GM12872 (cell line): ENCODE results near the gene USP30.

Experiments used
- CTCF ChIP-seq: IDR thresholded peaks from 3 replicates; pipeline ENCODE4 v1.5.1; 2011; ENCODE audit warnings: low read depth, mild to moderate bottlenecking, low read length, moderate library complexity; ENCODE audit not compliant: insufficient read depth

USP30 gene

GRCh38 chr12:109102491-109102890, 50.1 kb downstream of the USP30 start:
- TF ChIP-seq CTCF: no peak

DNA sequence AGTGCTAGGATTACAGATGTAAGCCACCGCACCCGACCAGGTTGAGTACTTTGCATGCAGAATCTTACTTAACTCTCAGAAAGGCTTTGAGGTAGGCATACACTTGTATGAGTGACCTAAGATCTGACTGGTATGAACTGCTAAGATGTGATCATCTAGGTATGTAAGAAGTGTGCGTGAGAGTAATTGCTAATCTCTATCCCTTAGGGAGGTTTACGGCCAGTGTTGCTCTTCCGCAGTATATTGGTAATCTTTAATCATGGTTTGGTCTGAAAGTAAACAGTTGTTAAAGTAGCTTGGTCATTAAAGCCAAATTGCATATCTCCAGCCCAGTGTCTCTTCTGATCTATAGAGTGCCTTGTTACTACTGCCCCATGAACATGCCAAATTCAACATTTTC, 52.8 kb downstream of the USP30 start:
- no peak for TF ChIP-seq CTCF

GRCh38 chr12:109109746-109110350, 57.5 kb downstream of the USP30 start:
- TF ChIP-seq CTCF: no peak

- TF ChIP-seq CTCF: no peak
Measured at GRCh38 chr12:109110988-109111495, 58.7 kb downstream of the USP30 start.

DNA sequence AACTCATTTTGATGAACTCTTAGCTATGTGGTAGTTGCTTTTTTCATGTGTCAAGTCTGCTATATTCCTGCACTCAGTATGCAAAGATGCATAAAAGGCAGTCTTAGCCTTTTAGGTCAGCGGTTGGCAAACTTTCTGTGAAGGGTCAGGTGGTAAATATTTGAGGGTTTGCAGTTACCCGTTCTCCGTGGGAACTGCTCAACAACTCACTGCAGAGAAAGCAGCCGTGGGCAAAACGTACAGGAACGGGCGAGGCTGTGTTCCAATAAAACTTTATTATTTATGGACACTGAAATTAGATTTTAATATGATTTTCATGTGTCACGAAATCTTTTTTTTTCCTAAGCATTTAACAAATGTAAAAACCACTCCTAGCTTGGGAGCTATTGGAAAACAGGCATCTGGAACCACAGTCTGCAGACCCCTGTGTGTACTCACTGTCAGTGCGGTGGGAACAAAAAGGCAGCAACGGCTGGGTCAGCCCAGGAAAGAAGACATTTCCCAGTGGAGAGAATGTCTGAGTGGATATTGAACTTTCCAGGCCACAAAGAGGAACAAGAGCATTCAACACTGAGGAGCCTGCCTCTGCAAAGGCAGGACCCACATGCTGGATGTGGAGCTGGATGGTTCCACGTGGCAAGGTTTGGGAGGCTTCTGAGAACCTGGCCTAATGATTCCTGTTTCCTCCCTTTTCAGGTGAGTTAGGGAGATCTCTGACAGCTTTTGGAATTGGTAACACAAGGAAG, 60.5 kb downstream of the USP30 start:
- no peak for TF ChIP-seq CTCF

DNA sequence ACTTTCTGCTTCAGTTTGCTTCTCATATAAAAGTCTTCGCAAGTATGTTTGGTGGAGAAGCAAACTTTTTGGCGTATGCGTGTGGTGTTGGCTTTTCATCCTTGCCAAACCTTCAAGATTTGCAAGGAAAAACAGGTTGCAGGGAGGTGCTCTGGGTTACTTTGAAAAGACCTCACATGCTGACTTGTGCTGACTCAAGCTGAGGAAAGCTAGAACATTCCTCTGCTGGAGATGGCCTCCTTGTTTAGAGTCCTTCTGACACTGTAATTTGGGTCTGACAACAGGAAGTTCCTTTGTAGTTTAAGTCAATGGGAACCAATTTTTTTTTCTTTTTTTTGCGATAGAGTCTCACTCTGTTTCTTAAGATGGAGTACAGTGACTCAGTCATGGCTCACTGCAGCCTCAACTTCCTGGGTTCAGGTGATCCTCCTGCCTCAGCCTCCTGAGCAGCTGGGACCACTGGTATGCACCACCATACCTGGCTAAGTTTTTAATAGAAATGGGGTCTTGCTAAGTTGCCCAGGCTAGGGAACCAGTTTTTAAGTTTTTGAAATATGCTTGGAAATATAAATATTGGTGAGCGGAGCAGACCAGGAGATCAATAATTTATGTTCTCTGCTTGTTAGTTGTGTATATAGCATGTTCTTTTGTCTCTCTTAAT, 61.4 kb downstream of the USP30 start:
- no peak for TF ChIP-seq CTCF

- TF ChIP-seq CTCF: no peak
Measured at GRCh38 chr12:109114644-109115043, 62.3 kb downstream of the USP30 start.
